GM23338 (cell line): ENCODE measurements around the gene CEP68.

ENCODE experiments used
- CREB1 ChIP-seq: fragments of 250-450 bp; sonication (Bioruptor Pico); IDR thresholded peaks from 2 replicates; pipeline ENCODE4 v1.5.0; 2020; ENCODE audit warnings: low read depth, mild to moderate bottlenecking, moderate library complexity
- EZH2 ChIP-seq: fragments of 200-600 bp; sonication (generic); IDR thresholded peaks from one replicate; pipeline ENCODE4 v1.8.0; 2017; ENCODE audit warnings: antibody characterized with exemption, mild to moderate bottlenecking, low read depth; ENCODE audit not compliant: unreplicated experiment
- EZH2phosphoT487 ChIP-seq: fragments of 200-600 bp; sonication (generic); IDR thresholded peaks from one replicate; pipeline ENCODE4 v1.8.1; 2018; ENCODE audit warnings: antibody characterized with exemption; ENCODE audit not compliant: unreplicated experiment
- JUNB ChIP-seq: IDR thresholded peaks from one replicate; pipeline ENCODE4 v1.6.1; 2016; ENCODE audit warnings: antibody characterized with exemption; ENCODE audit not compliant: unreplicated experiment
- POLR2AphosphoS5 ChIP-seq: IDR thresholded peaks from 2 replicates; pipeline ENCODE4 v1.6.1; 2016; ENCODE audit warnings: antibody characterized with exemption, low read depth
- STAT1 ChIP-seq: IDR thresholded peaks from one replicate; pipeline ENCODE4 v1.6.1; 2016; ENCODE audit warnings: antibody characterized with exemption; ENCODE audit not compliant: unreplicated experiment
- ZNF331 ChIP-seq: fragments of 250-450 bp; sonication (Bioruptor Pico); IDR thresholded peaks from 2 replicates; pipeline ENCODE4 v1.5.0; 2020; ENCODE audit warnings: low read depth, mild to moderate bottlenecking, moderate library complexity
- TF ChIP-seq, protein P1 (sequence below), 2 experiments: fragments of 200-600 bp in 1 of 2; sonication (generic) in 1 of 2; conservative IDR thresholded peaks; 2 replicates each; pipeline versions ENCODE4 v1.5.1 to v1.6.1; 2016 to 2017; ENCODE audit warnings: antibody characterized with exemption in 2 of 2, low read depth in 2 of 2, mild to moderate bottlenecking in 2 of 2, moderate library complexity in 1 of 2
- TF ChIP-seq, protein P2 (sequence below): IDR thresholded peaks from one replicate; pipeline ENCODE4 v1.6.1; 2018; ENCODE audit warnings: antibody characterized with exemption; ENCODE audit not compliant: unreplicated experiment
- TF ChIP-seq, protein P3 (sequence below): fragments of 250-450 bp; sonication (Bioruptor Pico); IDR thresholded peaks from 2 replicates; pipeline ENCODE4 v1.5.0; 2020; ENCODE audit warnings: mild to moderate bottlenecking, moderate library complexity

DNA sequence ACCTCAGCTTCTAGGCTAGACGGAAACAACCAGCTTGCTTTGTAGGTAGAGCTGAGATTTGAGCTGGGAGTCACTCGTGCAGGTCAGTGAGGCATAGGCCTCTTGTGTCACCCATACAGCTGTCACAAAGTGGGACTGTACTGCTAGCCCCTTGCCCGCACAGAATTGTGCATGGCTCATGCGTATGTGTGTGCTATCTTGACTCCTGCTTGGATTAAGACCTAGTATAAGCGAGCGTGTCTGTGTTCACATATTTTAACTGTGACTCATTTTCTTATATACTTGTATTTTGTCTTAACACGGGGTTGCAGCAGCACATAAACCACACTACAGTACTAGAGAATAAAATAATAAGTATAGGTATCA lies 20.1 kb downstream of the CEP68 start:
- TF ChIP-seq, protein P1, sequence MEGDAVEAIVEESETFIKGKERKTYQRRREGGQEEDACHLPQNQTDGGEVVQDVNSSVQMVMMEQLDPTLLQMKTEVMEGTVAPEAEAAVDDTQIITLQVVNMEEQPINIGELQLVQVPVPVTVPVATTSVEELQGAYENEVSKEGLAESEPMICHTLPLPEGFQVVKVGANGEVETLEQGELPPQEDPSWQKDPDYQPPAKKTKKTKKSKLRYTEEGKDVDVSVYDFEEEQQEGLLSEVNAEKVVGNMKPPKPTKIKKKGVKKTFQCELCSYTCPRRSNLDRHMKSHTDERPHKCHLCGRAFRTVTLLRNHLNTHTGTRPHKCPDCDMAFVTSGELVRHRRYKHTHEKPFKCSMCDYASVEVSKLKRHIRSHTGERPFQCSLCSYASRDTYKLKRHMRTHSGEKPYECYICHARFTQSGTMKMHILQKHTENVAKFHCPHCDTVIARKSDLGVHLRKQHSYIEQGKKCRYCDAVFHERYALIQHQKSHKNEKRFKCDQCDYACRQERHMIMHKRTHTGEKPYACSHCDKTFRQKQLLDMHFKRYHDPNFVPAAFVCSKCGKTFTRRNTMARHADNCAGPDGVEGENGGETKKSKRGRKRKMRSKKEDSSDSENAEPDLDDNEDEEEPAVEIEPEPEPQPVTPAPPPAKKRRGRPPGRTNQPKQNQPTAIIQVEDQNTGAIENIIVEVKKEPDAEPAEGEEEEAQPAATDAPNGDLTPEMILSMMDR (conservative IDR thresholded peaks at IDR 0.05; ENCODE audit: low read depth in 2 of 2): no peak
- TF ChIP-seq EZH2 (no peak), CREB1 (CRISPR knock-in tag) (no peak), POLR2AphosphoS5 (no peak), EZH2phosphoT487 (no peak), ZNF331 (no peak), JUNB (no peak), STAT1 (no peak)
- TF ChIP-seq, protein P2, sequence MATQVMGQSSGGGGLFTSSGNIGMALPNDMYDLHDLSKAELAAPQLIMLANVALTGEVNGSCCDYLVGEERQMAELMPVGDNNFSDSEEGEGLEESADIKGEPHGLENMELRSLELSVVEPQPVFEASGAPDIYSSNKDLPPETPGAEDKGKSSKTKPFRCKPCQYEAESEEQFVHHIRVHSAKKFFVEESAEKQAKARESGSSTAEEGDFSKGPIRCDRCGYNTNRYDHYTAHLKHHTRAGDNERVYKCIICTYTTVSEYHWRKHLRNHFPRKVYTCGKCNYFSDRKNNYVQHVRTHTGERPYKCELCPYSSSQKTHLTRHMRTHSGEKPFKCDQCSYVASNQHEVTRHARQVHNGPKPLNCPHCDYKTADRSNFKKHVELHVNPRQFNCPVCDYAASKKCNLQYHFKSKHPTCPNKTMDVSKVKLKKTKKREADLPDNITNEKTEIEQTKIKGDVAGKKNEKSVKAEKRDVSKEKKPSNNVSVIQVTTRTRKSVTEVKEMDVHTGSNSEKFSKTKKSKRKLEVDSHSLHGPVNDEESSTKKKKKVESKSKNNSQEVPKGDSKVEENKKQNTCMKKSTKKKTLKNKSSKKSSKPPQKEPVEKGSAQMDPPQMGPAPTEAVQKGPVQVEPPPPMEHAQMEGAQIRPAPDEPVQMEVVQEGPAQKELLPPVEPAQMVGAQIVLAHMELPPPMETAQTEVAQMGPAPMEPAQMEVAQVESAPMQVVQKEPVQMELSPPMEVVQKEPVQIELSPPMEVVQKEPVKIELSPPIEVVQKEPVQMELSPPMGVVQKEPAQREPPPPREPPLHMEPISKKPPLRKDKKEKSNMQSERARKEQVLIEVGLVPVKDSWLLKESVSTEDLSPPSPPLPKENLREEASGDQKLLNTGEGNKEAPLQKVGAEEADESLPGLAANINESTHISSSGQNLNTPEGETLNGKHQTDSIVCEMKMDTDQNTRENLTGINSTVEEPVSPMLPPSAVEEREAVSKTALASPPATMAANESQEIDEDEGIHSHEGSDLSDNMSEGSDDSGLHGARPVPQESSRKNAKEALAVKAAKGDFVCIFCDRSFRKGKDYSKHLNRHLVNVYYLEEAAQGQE: no peak
- TF ChIP-seq, protein P3, sequence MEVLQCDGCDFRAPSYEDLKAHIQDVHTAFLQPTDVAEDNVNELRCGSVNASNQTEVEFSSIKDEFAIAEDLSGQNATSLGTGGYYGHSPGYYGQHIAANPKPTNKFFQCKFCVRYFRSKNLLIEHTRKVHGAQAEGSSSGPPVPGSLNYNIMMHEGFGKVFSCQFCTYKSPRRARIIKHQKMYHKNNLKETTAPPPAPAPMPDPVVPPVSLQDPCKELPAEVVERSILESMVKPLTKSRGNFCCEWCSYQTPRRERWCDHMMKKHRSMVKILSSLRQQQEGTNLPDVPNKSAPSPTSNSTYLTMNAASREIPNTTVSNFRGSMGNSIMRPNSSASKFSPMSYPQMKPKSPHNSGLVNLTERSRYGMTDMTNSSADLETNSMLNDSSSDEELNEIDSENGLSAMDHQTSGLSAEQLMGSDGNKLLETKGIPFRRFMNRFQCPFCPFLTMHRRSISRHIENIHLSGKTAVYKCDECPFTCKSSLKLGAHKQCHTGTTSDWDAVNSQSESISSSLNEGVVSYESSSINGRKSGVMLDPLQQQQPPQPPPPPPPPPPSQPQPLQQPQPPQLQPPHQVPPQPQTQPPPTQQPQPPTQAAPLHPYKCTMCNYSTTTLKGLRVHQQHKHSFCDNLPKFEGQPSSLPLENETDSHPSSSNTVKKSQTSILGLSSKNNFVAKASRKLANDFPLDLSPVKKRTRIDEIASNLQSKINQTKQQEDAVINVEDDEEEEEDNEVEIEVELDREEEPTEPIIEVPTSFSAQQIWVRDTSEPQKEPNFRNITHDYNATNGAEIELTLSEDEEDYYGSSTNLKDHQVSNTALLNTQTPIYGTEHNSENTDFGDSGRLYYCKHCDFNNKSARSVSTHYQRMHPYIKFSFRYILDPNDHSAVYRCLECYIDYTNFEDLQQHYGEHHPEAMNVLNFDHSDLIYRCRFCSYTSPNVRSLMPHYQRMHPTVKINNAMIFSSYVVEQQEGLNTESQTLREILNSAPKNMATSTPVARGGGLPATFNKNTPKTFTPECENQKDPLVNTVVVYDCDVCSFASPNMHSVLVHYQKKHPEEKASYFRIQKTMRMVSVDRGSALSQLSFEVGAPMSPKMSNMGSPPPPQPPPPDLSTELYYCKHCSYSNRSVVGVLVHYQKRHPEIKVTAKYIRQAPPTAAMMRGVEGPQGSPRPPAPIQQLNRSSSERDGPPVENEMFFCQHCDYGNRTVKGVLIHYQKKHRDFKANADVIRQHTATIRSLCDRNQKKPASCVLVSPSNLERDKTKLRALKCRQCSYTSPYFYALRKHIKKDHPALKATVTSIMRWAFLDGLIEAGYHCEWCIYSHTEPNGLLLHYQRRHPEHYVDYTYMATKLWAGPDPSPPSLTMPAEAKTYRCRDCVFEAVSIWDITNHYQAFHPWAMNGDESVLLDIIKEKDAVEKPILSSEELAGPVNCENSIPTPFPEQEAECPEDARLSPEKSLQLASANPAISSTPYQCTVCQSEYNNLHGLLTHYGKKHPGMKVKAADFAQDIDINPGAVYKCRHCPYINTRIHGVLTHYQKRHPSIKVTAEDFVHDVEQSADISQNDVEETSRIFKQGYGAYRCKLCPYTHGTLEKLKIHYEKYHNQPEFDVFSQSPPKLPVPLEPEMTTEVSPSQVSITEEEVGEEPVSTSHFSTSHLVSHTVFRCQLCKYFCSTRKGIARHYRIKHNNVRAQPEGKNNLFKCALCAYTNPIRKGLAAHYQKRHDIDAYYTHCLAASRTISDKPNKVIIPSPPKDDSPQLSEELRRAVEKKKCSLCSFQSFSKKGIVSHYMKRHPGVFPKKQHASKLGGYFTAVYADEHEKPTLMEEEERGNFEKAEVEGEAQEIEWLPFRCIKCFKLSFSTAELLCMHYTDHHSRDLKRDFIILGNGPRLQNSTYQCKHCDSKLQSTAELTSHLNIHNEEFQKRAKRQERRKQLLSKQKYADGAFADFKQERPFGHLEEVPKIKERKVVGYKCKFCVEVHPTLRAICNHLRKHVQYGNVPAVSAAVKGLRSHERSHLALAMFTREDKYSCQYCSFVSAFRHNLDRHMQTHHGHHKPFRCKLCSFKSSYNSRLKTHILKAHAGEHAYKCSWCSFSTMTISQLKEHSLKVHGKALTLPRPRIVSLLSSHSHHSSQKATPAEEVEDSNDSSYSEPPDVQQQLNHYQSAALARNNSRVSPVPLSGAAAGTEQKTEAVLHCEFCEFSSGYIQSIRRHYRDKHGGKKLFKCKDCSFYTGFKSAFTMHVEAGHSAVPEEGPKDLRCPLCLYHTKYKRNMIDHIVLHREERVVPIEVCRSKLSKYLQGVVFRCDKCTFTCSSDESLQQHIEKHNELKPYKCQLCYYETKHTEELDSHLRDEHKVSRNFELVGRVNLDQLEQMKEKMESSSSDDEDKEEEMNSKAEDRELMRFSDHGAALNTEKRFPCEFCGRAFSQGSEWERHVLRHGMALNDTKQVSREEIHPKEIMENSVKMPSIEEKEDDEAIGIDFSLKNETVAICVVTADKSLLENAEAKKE (CRISPR knock-in tag): no peak
